Endodermal cell (in vitro differentiated cells): ENCODE results near the gene DNMT3B. TPM values are rescaled to one million over a fixed set of nuclear protein-coding genes. Genes with fewer than 3 reads are reported as not detected.
"Not testable (repeated sequence)": the region's sequence is repeated elsewhere in the genome, so short reads cannot be mapped to it uniquely, and the experiment has no call there.

ENCODE experiments used
- DNase-seq: peaks from one replicate; pipeline ENCODE4 v3.0.0-alpha.2; 2017
- H3K27ac ChIP-seq: 2 replicates; pipeline ENCODE4 v1.5.1; 2013; ENCODE audit warnings: mild to moderate bottlenecking, low read depth, low read length, moderate library complexity
- H3K27me3 ChIP-seq: 2 replicates; pipeline ENCODE4 v1.6.1; 2013; ENCODE audit warnings: mild to moderate bottlenecking, low read length, moderate library complexity; ENCODE audit not compliant: insufficient read depth, control insufficient read depth, poor library complexity, severe bottlenecking
- H3K36me3 ChIP-seq: 2 replicates; pipeline ENCODE4 v1.7.0; 2013; ENCODE audit warnings: mild to moderate bottlenecking, low read length, moderate library complexity; ENCODE audit not compliant: control insufficient read depth, insufficient read depth
- H3K4me1 ChIP-seq: one replicate; pipeline ENCODE4 v1.7.0; 2013; ENCODE audit warnings: low read length; ENCODE audit not compliant: control insufficient read depth, insufficient read depth
- H3K4me3 ChIP-seq: 2 replicates; pipeline ENCODE4 v1.5.1; 2013; ENCODE audit warnings: mild to moderate bottlenecking, low read length, moderate library complexity
- H3K9ac ChIP-seq: 2 replicates; pipeline ENCODE4 v1.6.1; 2013; ENCODE audit warnings: mild to moderate bottlenecking, low read length, moderate library complexity; ENCODE audit not compliant: poor library complexity, severe bottlenecking; ENCODE audit errors: extremely low read depth
- H3K9me3 ChIP-seq: 2 replicates; pipeline ENCODE4 v1.6.1; 2013; ENCODE audit warnings: mild to moderate bottlenecking, low read length, moderate library complexity; ENCODE audit not compliant: control insufficient read depth
- H3K27ac Mint-ChIP-seq: 2 replicates; pipeline ENCODE4 v1.8.0; 2020; ENCODE audit warnings: mixed read lengths
- H3K27me3 Mint-ChIP-seq: 2 replicates; pipeline ENCODE4 v1.8.0; 2021; ENCODE audit warnings: mild to moderate bottlenecking, mixed read lengths; ENCODE audit not compliant: insufficient read depth
- H3K36me3 Mint-ChIP-seq: 2 replicates; pipeline ENCODE4 v1.8.0; 2020; ENCODE audit warnings: low read depth, mixed read lengths
- H3K4me1 Mint-ChIP-seq: 2 replicates; pipeline ENCODE4 v1.8.0; 2020; ENCODE audit warnings: mixed read lengths
- H3K4me3 Mint-ChIP-seq: 2 replicates; pipeline ENCODE4 v1.8.0; 2020; ENCODE audit warnings: mild to moderate bottlenecking, moderate library complexity, mixed read lengths
- H3K9me3 Mint-ChIP-seq: 2 replicates; pipeline ENCODE4 v1.8.0; 2020; ENCODE audit warnings: mild to moderate bottlenecking, mixed read lengths
- WGBS, 2 experiments: methylation state at CpG; one replicate each; pipeline versions ENCODE4 v1.1.5 to v1.1.7; 2013; ENCODE audit warnings: missing lambda C conversion rate in 2 of 2, mixed read lengths in 1 of 2; ENCODE audit not compliant: insufficient coverage in 1 of 2, insufficient read length in 1 of 2; 5-methylcytosine and 5-hydroxymethylcytosine counted together
- long read RNA-seq, 4 experiments: library from polyadenylated mRNA in 2 of 4; library from RNA in 1 of 4; library from capped mRNA in 1 of 4; stranded (forward) in 3 of 4; unstranded in 1 of 4; transcript quantifications; one replicate each; pipeline ENCODE4 v2.0.0, GENCODE V29; 2020 to 2021; ENCODE audit warnings: inconsistent platforms in 1 of 4
- polyA plus RNA-seq, 2 experiments: library from polyadenylated mRNA; stranded (reverse); fragments of 50-300 nt; gene quantifications; one replicate each; pipeline ENCODE4 v1.2.3, GENCODE V29; 2013
- total RNA-seq, 2 donors: library from RNA; stranded (reverse); fragmentation: NEBNext Ultra II Directional in 1 of 2; extraction: Animal tissue kit (Norgen Biotek cat#: 25700) in 1 of 2; gene quantifications; 2 replicates in 1 of 2; 3 replicates in 1 of 2; pipeline ENCODE4 v1.2.1, GENCODE V29; 2021
- TF ChIP-seq, protein P1 (sequence below): fragments of 200-600 bp; sonication (generic); conservative IDR thresholded peaks from 2 replicates; pipeline ENCODE4 v1.5.0; 2021; ENCODE audit warnings: antibody characterized with exemption, mild to moderate bottlenecking

The DNMT3B gene
- total RNA-seq, result 100 to 1,000 TPM in 1 of 2 donors, 10 to 100 TPM in 1; 82.1 to 283 TPM
- 68.5 TPM for polyA plus RNA-seq (2013, experiment 1 of 2)
- polyA plus RNA-seq (2013, experiment 2 of 2), result 50.5 TPM
- long read RNA-seq, experiment 1, full-length matches to known transcripts, result 9 of 66 reads
- long read RNA-seq, experiment 1, partial matches to known transcripts, result 47 of 66 reads
- long read RNA-seq, experiment 1, other reads (novel, unspliced or antisense), result 10 of 66 reads
- long read RNA-seq, experiment 2, full-length matches to known transcripts, result 51 of 124 reads
- long read RNA-seq, experiment 2, partial matches to known transcripts, result 53 of 124 reads
- long read RNA-seq, experiment 2, other reads (novel, unspliced or antisense), result 20 of 124 reads
- long read RNA-seq, experiment 3, full-length matches to known transcripts, result 230 of 596 reads
- long read RNA-seq, experiment 3, partial matches to known transcripts, result 274 of 596 reads
- long read RNA-seq, experiment 3, other reads (novel, unspliced or antisense), result 92 of 596 reads
- long read RNA-seq, experiment 4, partial matches to known transcripts, result 3 of 5 reads
- long read RNA-seq, experiment 4, other reads (novel, unspliced or antisense), result 2 of 5 reads

DNA sequence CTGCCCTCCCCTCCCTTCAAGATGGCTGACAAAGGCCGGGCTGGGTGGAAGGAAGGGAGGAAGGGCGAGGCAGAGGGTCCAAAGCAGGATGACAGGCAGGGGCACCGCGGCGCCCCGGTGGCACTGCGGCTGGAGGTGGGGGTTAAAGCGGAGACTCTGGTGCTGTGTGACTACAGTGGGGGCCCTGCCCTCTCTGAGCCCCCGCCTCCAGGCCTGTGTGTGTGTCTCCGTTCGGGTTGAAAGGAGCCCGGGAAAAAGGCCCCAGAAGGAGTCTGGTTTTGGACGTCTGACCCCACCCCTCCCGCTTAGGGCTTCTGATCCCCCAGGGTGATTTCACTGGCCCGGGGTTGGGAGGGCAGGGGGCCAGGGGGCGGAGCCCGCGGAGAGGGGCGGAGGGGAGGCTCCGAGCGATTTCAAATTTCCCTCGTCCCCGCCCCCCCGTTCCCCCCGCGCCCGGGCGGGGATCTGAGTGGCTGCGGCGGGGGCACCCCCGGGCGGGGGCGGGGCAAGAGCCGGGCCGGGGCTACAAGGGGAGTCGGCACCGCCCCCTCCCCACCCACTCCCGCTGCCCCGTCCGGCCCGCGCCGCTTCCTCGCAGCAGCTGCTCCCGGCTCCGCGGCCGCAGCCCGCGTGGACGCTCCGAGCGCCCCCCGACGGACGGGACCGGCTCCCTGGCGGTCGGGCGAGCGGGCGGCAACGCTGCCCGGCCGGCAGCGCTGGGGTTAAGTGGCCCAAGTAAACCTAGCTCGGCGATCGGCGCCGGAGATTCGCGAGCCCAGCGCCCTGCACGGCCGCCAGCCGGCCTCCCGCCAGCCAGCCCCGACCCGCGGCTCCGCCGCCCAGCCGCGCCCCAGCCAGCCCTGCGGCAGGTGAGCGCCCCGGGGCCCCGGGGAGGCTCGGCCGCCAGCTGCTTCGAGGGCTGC, at the start of gene DNMT3B:
TSS of gene DNMT3B (plus strand) at position 555 of the 923 bp plus-strand sequence. CDS start 17,939 bp downstream, outside the sequence.
- Histone ChIP-seq H3K27ac (no peak within 1 kb of the TSS), H3K36me3 (peaks cover 12% of the 10 kb centered on the region), H3K4me1 (no peaks in the 10 kb centered on the region), H3K27me3 (no peaks in the 10 kb centered on the region), H3K9ac (peak within 1 kb of the TSS; percentile 79), H3K9me3 (no peaks in the 10 kb centered on the region), H3K4me3 (peak within 1 kb of the TSS; percentile 90)
- H3K4me1 Mint-ChIP-seq, result peaks cover 35% of the 10 kb centered on the region
- peak within 1 kb of the TSS; percentile 97 for H3K27ac Mint-ChIP-seq
- H3K27me3 Mint-ChIP-seq, result no peaks in the 10 kb centered on the region
- no peaks in the 10 kb centered on the region for H3K9me3 Mint-ChIP-seq
- peaks cover 17% of the 10 kb centered on the region for H3K36me3 Mint-ChIP-seq
- WGBS, 2 experiments, result 0 to 2% methylated on average over 12 to 86 of the region's 92 CpGs
- TF ChIP-seq, protein P1, sequence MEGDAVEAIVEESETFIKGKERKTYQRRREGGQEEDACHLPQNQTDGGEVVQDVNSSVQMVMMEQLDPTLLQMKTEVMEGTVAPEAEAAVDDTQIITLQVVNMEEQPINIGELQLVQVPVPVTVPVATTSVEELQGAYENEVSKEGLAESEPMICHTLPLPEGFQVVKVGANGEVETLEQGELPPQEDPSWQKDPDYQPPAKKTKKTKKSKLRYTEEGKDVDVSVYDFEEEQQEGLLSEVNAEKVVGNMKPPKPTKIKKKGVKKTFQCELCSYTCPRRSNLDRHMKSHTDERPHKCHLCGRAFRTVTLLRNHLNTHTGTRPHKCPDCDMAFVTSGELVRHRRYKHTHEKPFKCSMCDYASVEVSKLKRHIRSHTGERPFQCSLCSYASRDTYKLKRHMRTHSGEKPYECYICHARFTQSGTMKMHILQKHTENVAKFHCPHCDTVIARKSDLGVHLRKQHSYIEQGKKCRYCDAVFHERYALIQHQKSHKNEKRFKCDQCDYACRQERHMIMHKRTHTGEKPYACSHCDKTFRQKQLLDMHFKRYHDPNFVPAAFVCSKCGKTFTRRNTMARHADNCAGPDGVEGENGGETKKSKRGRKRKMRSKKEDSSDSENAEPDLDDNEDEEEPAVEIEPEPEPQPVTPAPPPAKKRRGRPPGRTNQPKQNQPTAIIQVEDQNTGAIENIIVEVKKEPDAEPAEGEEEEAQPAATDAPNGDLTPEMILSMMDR, result peak; percentile 59
- peak within 1 kb of the TSS; percentile 100 for H3K4me3 Mint-ChIP-seq
- DNase-seq, result peak; percentile 97

DNA sequence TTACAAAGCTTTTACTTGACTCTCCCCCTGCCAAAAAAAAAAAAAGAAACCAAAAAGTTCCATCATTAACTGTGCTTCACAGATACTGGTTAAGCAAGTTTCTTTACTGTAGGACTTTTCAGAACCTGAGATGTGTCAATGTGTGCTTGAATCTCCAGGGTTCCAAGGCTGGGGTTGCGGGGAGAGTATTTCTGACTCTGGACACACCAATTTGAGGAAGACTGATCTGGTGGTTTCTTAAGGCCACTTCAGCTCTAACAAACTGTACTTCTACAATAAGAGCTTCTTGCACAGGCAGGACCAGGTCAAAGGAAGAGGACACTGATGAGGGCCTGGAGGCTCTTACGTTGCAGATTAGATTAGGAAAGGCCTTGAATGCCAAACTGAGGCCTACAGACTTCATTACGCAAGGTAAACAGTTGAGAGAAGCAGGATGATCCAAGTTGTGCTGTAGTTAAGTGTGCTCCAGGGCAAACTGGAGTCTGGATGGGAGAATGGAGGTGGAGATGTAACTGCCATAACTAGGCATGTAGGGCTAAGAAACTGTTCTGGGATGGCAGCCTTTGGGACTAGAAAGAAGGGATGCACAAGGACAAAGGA, 43.3 kb upstream of the DNMT3B start:
- Histone ChIP-seq H3K27me3 (no peaks in the 10 kb centered on the region), H3K27ac (no peak overlapping the region), H3K4me3 (no peak overlapping the region), H3K9me3 (no peaks in the 10 kb centered on the region), H3K9ac (no peak overlapping the region), H3K36me3 (peaks cover 14% of the 10 kb centered on the region), H3K4me1 (no peaks in the 10 kb centered on the region)
- H3K36me3 Mint-ChIP-seq, result peaks cover 50% of the 10 kb centered on the region
- no peak overlapping the region for H3K4me3 Mint-ChIP-seq
- peak overlapping the region; percentile 10 for H3K27ac Mint-ChIP-seq
- WGBS, 2 experiments, result 95 to 96% methylated on average over 2 to 3 of the region's 3 CpGs
- H3K9me3 Mint-ChIP-seq, result peaks cover 9% of the 10 kb centered on the region
- no peaks in the 10 kb centered on the region for H3K27me3 Mint-ChIP-seq
- H3K4me1 Mint-ChIP-seq, result peaks cover 4% of the 10 kb centered on the region
- no peak for DNase-seq
- TF ChIP-seq, protein P1, result no peak

GRCh38 chr20:32727683-32728082, 34.5 kb upstream of the DNMT3B start:
- TF ChIP-seq, protein P1, result no peak
- H3K27me3 Mint-ChIP-seq, result no peaks in the 10 kb centered on the region
- Histone ChIP-seq H3K4me1 (no peaks in the 10 kb centered on the region), H3K4me3 (no peak overlapping the region), H3K27ac (no peak overlapping the region), H3K9ac (no peak overlapping the region), H3K27me3 (no peaks in the 10 kb centered on the region), H3K36me3 (peaks cover 29% of the 10 kb centered on the region), H3K9me3 (no peaks in the 10 kb centered on the region)
- H3K4me3 Mint-ChIP-seq, result no peak overlapping the region
- H3K27ac Mint-ChIP-seq, result peak overlapping the region; percentile 75
- H3K4me1 Mint-ChIP-seq, result peaks cover 18% of the 10 kb centered on the region
- no peak for DNase-seq
- WGBS, 2 experiments, result 87 to 88% methylated on average over 5 to 7 of the region's 7 CpGs
- H3K9me3 Mint-ChIP-seq, result peaks cover 10% of the 10 kb centered on the region
- peaks cover 68% of the 10 kb centered on the region for H3K36me3 Mint-ChIP-seq

DNA sequence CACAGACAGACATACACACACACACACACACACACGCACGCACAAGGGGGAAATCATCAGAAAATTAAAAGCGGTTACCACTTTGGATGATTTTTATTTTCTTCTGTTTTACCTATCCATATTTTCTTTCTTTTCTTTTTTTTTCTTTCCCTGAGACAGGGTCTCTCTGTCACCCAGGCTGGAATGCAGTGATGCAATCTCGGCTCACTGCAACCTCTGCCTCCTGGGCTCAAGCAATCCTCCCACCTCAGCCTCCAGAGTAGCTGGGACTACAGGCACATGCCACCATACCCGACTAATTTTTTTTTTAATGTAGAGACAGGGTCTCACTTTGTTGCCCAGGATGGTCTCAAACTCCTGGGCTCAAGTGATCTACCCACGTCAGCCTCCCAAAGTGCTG, 33.8 kb upstream of the DNMT3B start:
- H3K27me3 Mint-ChIP-seq, H3K9me3 ChIP-seq, H3K27me3 ChIP-seq, H3K4me3 ChIP-seq, H3K9me3 Mint-ChIP-seq, H3K4me1 ChIP-seq, H3K27ac ChIP-seq, H3K4me3 Mint-ChIP-seq, DNase-seq, H3K9ac ChIP-seq: not testable (repeated sequence)
- Mint-ChIP-seq H3K27ac (peak overlapping the region; percentile 59), H3K4me1 (peaks cover 18% of the 10 kb centered on the region), H3K36me3 (peaks cover 71% of the 10 kb centered on the region)
- WGBS, 2 experiments, result 90 to 94% methylated on average over 3 to 6 of the region's 6 CpGs
- peaks cover 29% of the 10 kb centered on the region for H3K36me3 ChIP-seq
